Inflammatory macrophage treated with lipopolysaccharide for 1 hour (primary cell): ENCODE measurements around the gene THBS3.
"Not testable (repeated sequence)": the region's sequence is repeated elsewhere in the genome, so short reads cannot be mapped to it uniquely, and the experiment has no call there.

Source experiments
- DNase-seq, 2 donors: peaks; one replicate each; pipeline ENCODE4 v3.0.0-alpha.2; 2020 to 2022

THBS3 gene

GRCh38 chr1:155172732-155173477 lies 34.8 kb downstream of the THBS3 start, which contains the start of gene KRTCAP2:
Gene KRTCAP2 (minus strand): TSS chr1:155173304. CDS start chr1:155173224, 80 bp downstream.
- peak; percentile 91 to 96 for DNase-seq

GRCh38 chr1:155171836-155172731 lies 35.6 kb downstream of the THBS3 start:
- DNase-seq: no peak

GRCh38 chr1:155170806-155171205 lies 36.9 kb downstream of the THBS3 start:
- no peak for DNase-seq

- no peak for DNase-seq
Measured at GRCh38 chr1:155170101-155170785, 37.5 kb downstream of the THBS3 start.

GRCh38 chr1:155169541-155169940 lies 38.2 kb downstream of the THBS3 start:
- DNase-seq: no peak

GRCh38 chr1:155168456-155169210 lies 39.1 kb downstream of the THBS3 start:
- no peak for DNase-seq

GRCh38 chr1:155168105-155168445 lies 39.6 kb downstream of the THBS3 start:
- DNase-seq: not testable (repeated sequence)

- peak; percentile 69 to 95 for DNase-seq
Measured at GRCh38 chr1:155167166-155168104, 40.3 kb downstream of the THBS3 start.

GRCh38 chr1:155166471-155167165 lies 41.1 kb downstream of the THBS3 start:
- DNase-seq: no peak

- no peak for DNase-seq
Measured at GRCh38 chr1:155166051-155166470, 41.6 kb downstream of the THBS3 start.

- not testable (repeated sequence) for DNase-seq
Measured at GRCh38 chr1:155164625-155165024, 43.1 kb downstream of the THBS3 start.

- DNase-seq: not testable (repeated sequence)
Measured at GRCh38 chr1:155163785-155164184, 43.9 kb downstream of the THBS3 start.

GRCh38 chr1:155162631-155163030 lies 45.1 kb downstream of the THBS3 start:
- DNase-seq: not testable (repeated sequence)

- no peak for DNase-seq
Measured at GRCh38 chr1:155160128-155160527, 47.6 kb downstream of the THBS3 start.

GRCh38 chr1:155158991-155159390 lies 48.7 kb downstream of the THBS3 start:
- no peak for DNase-seq

- DNase-seq: peak in 1 of 2 donors; percentile 60
Measured at GRCh38 chr1:155155996-155156643, 51.6 kb downstream of the THBS3 start.
